Measurements from ENCODE around the gene INPP5D. TPM values are rescaled to one million over a fixed set of nuclear protein-coding genes. Genes with fewer than 3 reads are reported as not detected.
A peak's percentile ranks its signal among the peaks of the same experiment; 100 is the strongest.

INPP5D gene
- 10 to 100 TPM; 22.8 to 55.3 (median 42.1) TPM for total RNA-seq

DNA sequence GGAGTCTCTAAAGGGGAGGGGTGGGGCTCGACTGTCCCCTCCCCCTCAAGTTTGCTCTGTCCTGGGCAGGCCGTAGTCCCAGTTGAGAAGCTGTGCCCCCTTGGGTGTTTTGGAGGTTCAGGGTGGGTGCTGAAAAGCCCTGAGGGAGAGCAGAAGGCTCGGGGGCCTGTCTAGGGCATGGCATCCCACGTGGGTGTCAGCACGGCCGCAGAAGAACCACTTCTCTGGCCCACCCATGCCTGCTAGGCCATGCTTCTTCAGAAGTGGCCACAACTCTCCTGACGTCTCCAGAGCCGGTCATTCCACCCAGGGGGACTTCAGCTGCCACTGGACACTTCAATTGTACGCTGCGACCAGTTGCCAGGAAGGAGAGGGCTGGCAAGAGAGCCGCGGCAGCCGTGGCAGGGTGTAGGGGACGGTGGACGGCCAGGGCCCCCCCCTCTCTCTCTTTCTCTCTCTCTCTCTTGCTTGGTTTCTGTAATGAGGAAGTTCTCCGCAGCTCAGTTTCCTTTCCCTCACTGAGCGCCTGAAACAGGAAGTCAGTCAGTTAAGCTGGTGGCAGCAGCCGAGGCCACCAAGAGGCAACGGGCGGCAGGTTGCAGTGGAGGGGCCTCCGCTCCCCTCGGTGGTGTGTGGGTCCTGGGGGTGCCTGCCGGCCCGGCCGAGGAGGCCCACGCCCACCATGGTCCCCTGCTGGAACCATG lies at the start of gene INPP5D:
TSS of gene INPP5D (plus strand) at position 546 of the 704 bp plus-strand sequence. CDS start at position 683, 137 bp downstream.
- Histone ChIP-seq H3K4me3 (peak within 1 kb of the TSS; percentile 17 to 53 (median 41)), H3K36me3 (no peaks in the 10 kb centered on the region), H3K9me3 (no peaks in the 10 kb centered on the region), H3K27ac (peak within 1 kb of the TSS; percentile 18 to 84 (median 78)), H3K4me1 (peaks cover 0 to 50% (median 14%) of the 10 kb centered on the region in 4 donors), H3K27me3 (no peaks in the 10 kb centered on the region)
- no peak for DNase-seq (ENCODE audit: low spot score in 2 of 2)
- TF ChIP-seq POLR2A (IDR thresholded peaks at IDR 0.05) (peak; percentile 11 to 19), EP300 (IDR thresholded peaks at IDR 0.05) (peak in 1 of 2 donors; percentile 69)
- TF ChIP-seq, protein P1, sequence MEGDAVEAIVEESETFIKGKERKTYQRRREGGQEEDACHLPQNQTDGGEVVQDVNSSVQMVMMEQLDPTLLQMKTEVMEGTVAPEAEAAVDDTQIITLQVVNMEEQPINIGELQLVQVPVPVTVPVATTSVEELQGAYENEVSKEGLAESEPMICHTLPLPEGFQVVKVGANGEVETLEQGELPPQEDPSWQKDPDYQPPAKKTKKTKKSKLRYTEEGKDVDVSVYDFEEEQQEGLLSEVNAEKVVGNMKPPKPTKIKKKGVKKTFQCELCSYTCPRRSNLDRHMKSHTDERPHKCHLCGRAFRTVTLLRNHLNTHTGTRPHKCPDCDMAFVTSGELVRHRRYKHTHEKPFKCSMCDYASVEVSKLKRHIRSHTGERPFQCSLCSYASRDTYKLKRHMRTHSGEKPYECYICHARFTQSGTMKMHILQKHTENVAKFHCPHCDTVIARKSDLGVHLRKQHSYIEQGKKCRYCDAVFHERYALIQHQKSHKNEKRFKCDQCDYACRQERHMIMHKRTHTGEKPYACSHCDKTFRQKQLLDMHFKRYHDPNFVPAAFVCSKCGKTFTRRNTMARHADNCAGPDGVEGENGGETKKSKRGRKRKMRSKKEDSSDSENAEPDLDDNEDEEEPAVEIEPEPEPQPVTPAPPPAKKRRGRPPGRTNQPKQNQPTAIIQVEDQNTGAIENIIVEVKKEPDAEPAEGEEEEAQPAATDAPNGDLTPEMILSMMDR (IDR thresholded peaks at IDR 0.05) = no peak
- WGBS, 2 donors = 57 to 68% methylated on average over 22 to 26 of the region's 26 CpGs

DNA sequence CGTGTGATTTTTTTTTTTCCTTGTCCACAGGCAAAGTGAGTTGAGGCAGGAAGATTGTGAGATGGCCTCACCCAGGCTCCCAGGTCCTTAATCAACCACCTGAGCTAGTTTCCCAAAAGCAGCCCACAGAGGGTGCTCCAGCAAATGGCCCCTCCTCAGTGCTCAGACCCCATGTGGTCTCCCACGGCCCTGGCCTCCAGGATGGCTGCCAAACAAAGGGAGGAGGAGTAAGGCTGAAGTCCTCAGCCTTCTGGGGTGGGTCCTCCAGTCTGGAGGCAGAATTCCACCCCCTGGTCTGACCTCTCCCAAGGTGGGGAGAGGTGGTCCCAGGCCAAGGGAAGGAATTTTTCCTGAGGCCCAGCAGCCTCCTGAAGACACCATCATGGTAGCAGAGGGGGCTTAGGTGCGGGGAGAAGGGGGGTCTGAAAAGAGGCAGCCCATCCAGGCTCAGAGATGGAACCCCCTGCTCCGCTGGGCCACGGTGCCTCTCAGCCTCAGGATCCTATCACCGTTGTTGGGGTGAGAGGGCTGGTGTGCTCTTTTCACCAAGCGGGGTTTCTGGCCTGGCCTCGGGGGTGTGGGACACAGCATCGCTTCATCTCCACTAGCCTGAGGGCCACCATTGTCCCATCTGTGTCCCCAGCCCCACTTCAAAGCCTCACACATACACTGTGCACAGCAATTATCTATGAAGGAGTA lies 49.4 kb upstream of the INPP5D start:
- Histone ChIP-seq H3K4me3 (no peak overlapping the region), H3K4me1 (peaks cover 0 to 15% (median 0%) of the 10 kb centered on the region in 4 donors), H3K27ac (no peak overlapping the region), H3K27me3 (no peaks in the 10 kb centered on the region), H3K9me3 (no peaks in the 10 kb centered on the region), H3K36me3 (no peaks in the 10 kb centered on the region)
- 89% methylated on average over 9 of the region's 9 CpGs for WGBS, 2 donors
- TF ChIP-seq, protein P1 (IDR thresholded peaks at IDR 0.05) = no peak
- no peak for TF ChIP-seq EP300 (IDR thresholded peaks at IDR 0.05)
- no peak for TF ChIP-seq POLR2A (IDR thresholded peaks at IDR 0.05)
- no peak for DNase-seq (ENCODE audit: low spot score in 2 of 2)

DNA sequence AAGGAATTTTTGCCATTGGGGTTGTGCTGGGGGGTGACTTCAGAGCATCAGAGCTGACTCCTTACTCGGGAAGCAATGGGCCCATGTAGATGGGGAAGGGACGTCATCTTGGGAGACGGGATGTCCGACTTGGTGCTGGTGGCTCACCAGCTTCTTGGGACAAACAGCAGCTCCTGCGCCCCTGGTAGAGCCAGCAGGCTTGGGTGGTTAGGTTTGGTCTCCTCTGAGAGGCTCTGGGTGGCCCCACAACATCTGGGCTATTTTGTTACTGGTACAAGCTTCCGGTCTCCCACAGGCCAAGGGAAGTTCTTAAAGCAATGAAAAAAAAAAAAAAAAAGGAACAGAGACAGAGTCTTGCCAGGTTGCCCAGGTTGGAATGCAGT lies 48.9 kb upstream of the INPP5D start:
- 95 to 96% methylated on average over 5 to 6 of the region's 6 CpGs for WGBS, 2 donors
- no peaks in the 10 kb centered on the region for H3K27me3 ChIP-seq
- DNase-seq (ENCODE audit: low spot score in 2 of 2) = no peak
- H3K9me3 ChIP-seq = no peaks in the 10 kb centered on the region
- no peaks in the 10 kb centered on the region for H3K36me3 ChIP-seq
- TF ChIP-seq, protein P1 (IDR thresholded peaks at IDR 0.05) = no peak
- no peak for TF ChIP-seq POLR2A (IDR thresholded peaks at IDR 0.05)
- TF ChIP-seq EP300 (IDR thresholded peaks at IDR 0.05) = no peak
- no peak overlapping the region for H3K4me3 ChIP-seq
- peaks cover 0 to 15% (median 0%) of the 10 kb centered on the region in 4 donors for H3K4me1 ChIP-seq
- no peak overlapping the region for H3K27ac ChIP-seq

DNA sequence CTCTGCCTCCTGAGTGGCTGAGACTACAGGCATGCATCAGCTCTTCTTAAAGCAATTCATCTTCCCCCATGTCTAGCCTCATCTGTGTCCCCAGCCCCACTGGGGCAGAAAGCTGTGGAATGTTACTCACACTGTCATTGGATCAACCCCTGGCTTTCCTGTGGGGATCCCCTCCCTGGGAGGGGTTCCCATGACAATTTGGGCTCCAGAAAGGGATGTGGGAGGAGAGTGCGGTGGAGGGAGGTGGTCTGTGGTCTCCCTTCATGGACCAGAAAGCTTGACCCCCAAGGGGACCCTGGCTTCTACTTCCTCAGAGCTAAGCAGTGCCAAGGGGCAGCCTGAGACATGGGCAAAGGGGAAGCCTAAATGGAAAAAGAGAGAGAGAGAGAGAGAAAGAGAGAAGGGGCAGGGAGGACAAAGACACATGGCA lies 48.4 kb upstream of the INPP5D start:
- DNase-seq (ENCODE audit: low spot score in 2 of 2) = no peak
- TF ChIP-seq EP300 (IDR thresholded peaks at IDR 0.05) = no peak
- no peak for TF ChIP-seq POLR2A (IDR thresholded peaks at IDR 0.05)
- TF ChIP-seq, protein P1 (IDR thresholded peaks at IDR 0.05) = no peak
- Histone ChIP-seq H3K27me3 (no peaks in the 10 kb centered on the region), H3K4me3 (no peak overlapping the region), H3K4me1 (peaks cover 0 to 15% (median 0%) of the 10 kb centered on the region in 4 donors), H3K9me3 (no peaks in the 10 kb centered on the region), H3K36me3 (no peaks in the 10 kb centered on the region), H3K27ac (peak overlapping the region in 1 of 4 donors; percentile 53)
- WGBS, 2 donors = 47 to 64% methylated on average over 1 of the region's 1 CpG
